ACC112 (cell line): ENCODE data around the gene LTC4S.

Experiments
- H2AFZ ChIP-seq: fragments of 200-600 bp; sonication (generic); one replicate; pipeline ENCODE4 v1.6.0; 2017; ENCODE audit warnings: antibody characterized with exemption, low read length; ENCODE audit not compliant: unreplicated experiment
- H3K27ac ChIP-seq: fragments of 200-600 bp; sonication (generic); 2 replicates; pipeline ENCODE4 v1.5.1; 2014; ENCODE audit warnings: low read depth, mild to moderate bottlenecking, antibody characterized with exemption, low read length, moderate library complexity
- H3K27me3 ChIP-seq: fragments of 200-600 bp; sonication (generic); 2 replicates; pipeline ENCODE4 v1.6.1; 2014; ENCODE audit warnings: mild to moderate bottlenecking, antibody characterized with exemption, low read length, moderate library complexity, mixed read lengths; ENCODE audit not compliant: insufficient read depth
- H3K36me3 ChIP-seq: fragments of 200-600 bp; sonication (generic); 2 replicates; pipeline ENCODE4 v1.6.1; 2016; ENCODE audit warnings: mild to moderate bottlenecking, antibody characterized with exemption, low read length, moderate library complexity, mixed read lengths; ENCODE audit not compliant: insufficient read depth
- H3K4me1 ChIP-seq: fragments of 200-600 bp; sonication (generic); one replicate; pipeline ENCODE4 v1.6.1; 2016; ENCODE audit warnings: low read length, mixed read lengths; ENCODE audit not compliant: insufficient read depth, unreplicated experiment, control insufficient read depth
- H3K4me3 ChIP-seq: fragments of 200-600 bp; sonication (generic); 2 replicates; pipeline ENCODE4 v1.5.1; 2014; ENCODE audit warnings: mild to moderate bottlenecking, low read depth, low read length
- H3K79me2 ChIP-seq: fragments of 200-600 bp; sonication (generic); one replicate; pipeline ENCODE4 v1.6.0; 2016; ENCODE audit warnings: low read length; ENCODE audit not compliant: control insufficient read depth, unreplicated experiment, insufficient read depth

LTC4S gene

GRCh38 chr5:179814090-179814489, 20.3 kb downstream of the LTC4S start:
- Histone ChIP-seq H2AFZ (no peak overlapping the region), H3K4me3 (no peak overlapping the region), H3K27ac (no peak overlapping the region), H3K27me3 (no peaks in the 10 kb centered on the region), H3K4me1 (peaks cover 16% of the 10 kb centered on the region), H3K79me2 (peaks cover 3% of the 10 kb centered on the region), H3K36me3 (peaks cover 3% of the 10 kb centered on the region; the same call in 1 of the 2 replicates)

- Histone ChIP-seq H3K27ac (no peak overlapping the region), H3K79me2 (peaks cover 10% of the 10 kb centered on the region), H2AFZ (no peak overlapping the region), H3K27me3 (no peaks in the 10 kb centered on the region), H3K4me1 (peaks cover 30% of the 10 kb centered on the region), H3K4me3 (no peak overlapping the region), H3K36me3 (peaks cover 3% of the 10 kb centered on the region; the same call in 1 of the 2 replicates)
Measured at GRCh38 chr5:179815491-179816249, 21.9 kb downstream of the LTC4S start.

GRCh38 chr5:179816401-179816795, 22.6 kb downstream of the LTC4S start:
- Histone ChIP-seq H3K4me1 (peaks cover 30% of the 10 kb centered on the region), H2AFZ (no peak overlapping the region), H3K27me3 (no peaks in the 10 kb centered on the region), H3K79me2 (peaks cover 14% of the 10 kb centered on the region), H3K36me3 (peaks cover 7% of the 10 kb centered on the region; the same call in 1 of the 2 replicates), H3K27ac (no peak overlapping the region), H3K4me3 (no peak overlapping the region)

- H2AFZ ChIP-seq: no peak overlapping the region
Measured at GRCh38 chr5:179816796-179817469, 23.1 kb downstream of the LTC4S start.

GRCh38 chr5:179817470-179817840, 23.7 kb downstream of the LTC4S start:
- Histone ChIP-seq H3K4me1 (peaks cover 30% of the 10 kb centered on the region), H3K27ac (no peak overlapping the region), H3K4me3 (no peak overlapping the region), H3K79me2 (peaks cover 24% of the 10 kb centered on the region), H3K36me3 (peaks cover 11% of the 10 kb centered on the region), H3K27me3 (no peaks in the 10 kb centered on the region), H2AFZ (no peak overlapping the region)

More at GRCh38 chr5:179816796-179817469, 23.1 kb downstream of the LTC4S start:
- Histone ChIP-seq H3K79me2 (peaks cover 19% of the 10 kb centered on the region), H3K4me1 (peaks cover 30% of the 10 kb centered on the region), H3K27me3 (no peaks in the 10 kb centered on the region), H3K27ac (no peak overlapping the region), H3K4me3 (0 out of 2 replicates have a peak overlapping the region, but pooled peaks have one; percentile 14), H3K36me3 (peaks cover 8% of the 10 kb centered on the region)

GRCh38 chr5:179817890-179818745, 24.3 kb downstream of the LTC4S start:
- Histone ChIP-seq H3K4me3 (peak overlapping the region; percentile 45), H3K27ac (peak overlapping the region; percentile 97), H3K27me3 (no peaks in the 10 kb centered on the region), H3K36me3 (peaks cover 18% of the 10 kb centered on the region), H3K4me1 (peaks cover 36% of the 10 kb centered on the region), H3K79me2 (peaks cover 31% of the 10 kb centered on the region), H2AFZ (no peak overlapping the region)

GRCh38 chr5:179818746-179819295, 25.0 kb downstream of the LTC4S start:
- Histone ChIP-seq H2AFZ (no peak overlapping the region), H3K79me2 (peaks cover 36% of the 10 kb centered on the region), H3K4me1 (peaks cover 40% of the 10 kb centered on the region), H3K27ac (peak overlapping the region; percentile 97), H3K36me3 (peaks cover 22% of the 10 kb centered on the region), H3K27me3 (no peaks in the 10 kb centered on the region), H3K4me3 (peak overlapping the region; percentile 83)

- no peak overlapping the region for H2AFZ ChIP-seq
- peaks cover 29% of the 10 kb centered on the region for H3K36me3 ChIP-seq
- H3K4me1 ChIP-seq: peaks cover 47% of the 10 kb centered on the region
- peak overlapping the region; percentile 97 for H3K27ac ChIP-seq
- no peaks in the 10 kb centered on the region for H3K27me3 ChIP-seq
- H3K4me3 ChIP-seq: peak overlapping the region; percentile 83
- H3K79me2 ChIP-seq: peaks cover 43% of the 10 kb centered on the region
Measured at GRCh38 chr5:179819296-179820126, 25.7 kb downstream of the LTC4S start.

- Histone ChIP-seq H2AFZ (no peak overlapping the region), H3K4me1 (peaks cover 53% of the 10 kb centered on the region), H3K36me3 (peaks cover 35% of the 10 kb centered on the region), H3K79me2 (peaks cover 49% of the 10 kb centered on the region), H3K27me3 (no peaks in the 10 kb centered on the region), H3K27ac (peak overlapping the region; percentile 97), H3K4me3 (peak overlapping the region; percentile 83)
Measured at GRCh38 chr5:179820127-179820482, 26.3 kb downstream of the LTC4S start.
